Measurements from ENCODE around the gene BCAP29.

BCAP29 gene

DNA sequence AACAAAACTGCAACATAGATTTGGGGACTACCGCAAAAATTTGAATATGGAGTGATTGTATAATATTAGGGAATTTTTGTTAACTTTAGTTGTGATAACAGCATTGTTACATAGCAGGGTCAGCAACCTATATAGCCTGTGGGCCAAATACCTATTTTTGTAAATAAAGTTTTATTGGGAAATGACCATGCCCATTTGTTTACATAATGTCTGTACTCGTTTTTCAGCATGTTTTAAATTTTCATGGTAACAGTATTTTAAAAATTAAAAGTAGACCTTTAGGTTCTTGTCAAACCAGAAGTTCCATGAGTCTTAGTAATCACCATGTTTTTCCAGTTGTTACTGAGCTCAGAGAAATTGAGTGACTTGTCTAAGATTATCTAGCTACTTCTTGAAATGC, 4.7 kb downstream of the BCAP29 start (continued):
- TF ChIP-seq, protein P1, sequence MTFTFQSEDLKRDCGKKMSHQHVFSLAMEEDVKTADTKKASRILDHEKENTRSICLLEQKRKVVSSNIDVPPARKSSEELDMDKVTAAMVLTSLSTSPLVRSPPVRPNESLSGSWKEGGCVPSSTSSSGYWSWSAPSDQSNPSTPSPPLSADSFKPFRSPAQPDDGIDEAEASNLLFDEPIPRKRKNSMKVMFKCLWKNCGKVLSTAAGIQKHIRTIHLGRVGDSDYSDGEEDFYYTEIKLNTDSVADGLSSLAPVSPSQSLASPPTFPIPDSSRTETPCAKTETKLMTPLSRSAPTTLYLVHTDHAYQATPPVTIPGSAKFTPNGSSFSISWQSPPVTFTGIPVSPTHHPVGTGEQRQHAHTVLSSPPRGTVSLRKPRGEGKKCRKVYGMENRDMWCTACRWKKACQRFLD (tag by site-specific recombination; IDR thresholded peaks at IDR 0.05), result no peak
- no peak for TF ChIP-seq ZNF311 (tag by site-specific recombination; IDR thresholded peaks at IDR 0.05; ENCODE audit: borderline replicate concordance)

DNA sequence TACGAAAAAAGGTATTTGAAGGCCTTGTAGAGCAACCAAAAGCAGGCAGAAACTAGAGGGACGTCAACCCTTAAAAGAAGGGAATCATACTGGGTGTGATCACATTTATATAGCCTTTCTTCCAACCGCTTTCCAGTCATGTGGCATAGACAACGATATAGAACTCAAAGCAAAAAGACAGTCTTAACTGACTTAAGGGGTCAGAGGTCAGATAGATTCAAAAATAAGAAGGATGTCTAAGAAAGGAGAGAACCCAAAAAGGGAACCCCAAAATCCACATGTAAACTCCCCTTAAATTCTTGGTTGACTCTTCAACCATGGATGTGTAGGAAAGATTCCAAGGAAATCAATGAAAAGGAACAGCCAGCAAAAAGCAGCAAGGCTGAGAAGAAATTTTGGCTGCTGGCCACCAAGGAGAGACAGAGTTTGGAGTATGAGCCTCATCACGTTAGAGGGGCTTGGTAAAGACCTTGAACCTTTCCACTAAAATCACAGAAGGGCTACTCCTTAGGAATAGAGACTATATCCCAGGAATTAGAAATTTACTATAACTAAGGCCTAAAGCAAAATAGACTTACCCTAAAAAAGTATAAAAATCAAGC, 8.6 kb downstream of the BCAP29 start:
- no peaks in the 10 kb centered on the region for H3K4me1 ChIP-seq (ENCODE audit: control insufficient read depth, insufficient read depth, low read length)
- H3K4me3 ChIP-seq (ENCODE audit: low read depth, low read length), result no peak overlapping the region
- peaks cover 0 to 16% of the 10 kb centered on the region in 2 experiments; a peak in 1 of 3 replicates for H3K36me3 ChIP-seq (ENCODE audit: control insufficient read depth in 2 of 2, insufficient read depth in 1 of 2, low read length in 2 of 2)
- no peak for TF ChIP-seq REPIN1 (tag by site-specific recombination; IDR thresholded peaks at IDR 0.05; ENCODE audit: low read depth)
- TF ChIP-seq ZNF660 (tag by site-specific recombination; IDR thresholded peaks at IDR 0.05), result no peak
- TF ChIP-seq ZNF391 (tag by site-specific recombination; IDR thresholded peaks at IDR 0.05; ENCODE audit: borderline replicate concordance, low read depth), result no peak
- H3K27ac ChIP-seq (ENCODE audit: extremely low read depth, low read depth, low read length), result no peak overlapping the region
- no peaks in the 10 kb centered on the region for H3K9me3 ChIP-seq (ENCODE audit: control insufficient read depth, insufficient read depth, low read depth, low read length)
- CTCF ChIA-PET, result no interaction called here
- POLR2A ChIA-PET, result no interaction called here

DNA sequence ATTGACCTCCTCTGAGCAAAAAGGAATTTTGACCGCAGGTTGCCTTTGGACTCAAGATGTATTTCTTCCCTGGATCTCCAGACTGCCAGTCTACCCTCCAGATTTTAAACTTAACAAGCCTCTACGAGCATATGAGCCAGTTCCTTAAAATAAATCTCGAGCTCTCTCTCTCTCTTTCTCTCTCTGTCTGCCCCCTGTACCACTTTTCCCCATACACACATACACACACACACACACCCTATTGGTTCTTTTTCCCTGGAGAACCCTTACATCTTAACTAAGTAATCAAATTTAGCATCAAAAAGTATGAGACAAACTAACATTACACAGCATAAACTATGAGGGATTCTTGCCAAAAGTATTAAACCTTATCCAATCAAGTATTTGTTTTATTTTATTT, 11.4 kb downstream of the BCAP29 start:
- Histone ChIP-seq H3K4me3 (ENCODE audit: low read depth, low read length) (no peak overlapping the region), H3K27ac (ENCODE audit: extremely low read depth, low read depth, low read length) (no peak overlapping the region), H3K4me1 (ENCODE audit: control insufficient read depth, insufficient read depth, low read length) (no peaks in the 10 kb centered on the region), H3K9me3 (ENCODE audit: control insufficient read depth, insufficient read depth, low read depth, low read length) (no peaks in the 10 kb centered on the region), H3K36me3 (ENCODE audit: control insufficient read depth in 2 of 2, insufficient read depth in 1 of 2, low read length in 2 of 2) (peaks cover 0 to 7% of the 10 kb centered on the region in 2 experiments; a peak in 2 of 3 replicates)
- CTCF ChIA-PET, result interaction anchor here (0.6 to 0.7 kb wide), 2 partner anchors 10 to 49 kb away, joined by 3 to 4 read pairs; no protein-coding TSS in a partner anchor
- TF ChIP-seq ZNF768 (tag by site-specific recombination; IDR thresholded peaks at IDR 0.05) (no peak), ZNF571 (tag by site-specific recombination; IDR thresholded peaks at IDR 0.05) (no peak), ZBTB17 (tag by site-specific recombination; IDR thresholded peaks at IDR 0.05) (no peak), SCRT2 (tag by site-specific recombination; IDR thresholded peaks at IDR 0.05) (no peak), ZFHX2 (tag by site-specific recombination; conservative IDR thresholded peaks at IDR 0.05) (no peak), ZNF324 (tag by site-specific recombination; IDR thresholded peaks at IDR 0.05) (no peak), ZNF600 (tag by site-specific recombination; IDR thresholded peaks at IDR 0.05) (no peak), ZNF555 (tag by site-specific recombination; conservative IDR thresholded peaks at IDR 0.05) (no peak), ZNF610 (tag by site-specific recombination; IDR thresholded peaks at IDR 0.05; ENCODE audit: borderline replicate concordance) (no peak), ZNF133 (tag by site-specific recombination; IDR thresholded peaks at IDR 0.05) (no peak), ZNF23 (tag by site-specific recombination; IDR thresholded peaks at IDR 0.05; ENCODE audit: borderline replicate concordance) (no peak), ZNF776 (tag by site-specific recombination; IDR thresholded peaks at IDR 0.05; ENCODE audit: borderline replicate concordance) (no peak), ZNF76 (tag by site-specific recombination; IDR thresholded peaks at IDR 0.05; ENCODE audit: borderline replicate concordance, low read depth) (no peak), ZNF335 (tag by site-specific recombination; conservative IDR thresholded peaks at IDR 0.05) (no peak), SALL2 (tag by site-specific recombination; IDR thresholded peaks at IDR 0.05; ENCODE audit: borderline replicate concordance) (no peak), ZBTB1 (tag by site-specific recombination; IDR thresholded peaks at IDR 0.05) (no peak)
- TF ChIP-seq, protein P2, sequence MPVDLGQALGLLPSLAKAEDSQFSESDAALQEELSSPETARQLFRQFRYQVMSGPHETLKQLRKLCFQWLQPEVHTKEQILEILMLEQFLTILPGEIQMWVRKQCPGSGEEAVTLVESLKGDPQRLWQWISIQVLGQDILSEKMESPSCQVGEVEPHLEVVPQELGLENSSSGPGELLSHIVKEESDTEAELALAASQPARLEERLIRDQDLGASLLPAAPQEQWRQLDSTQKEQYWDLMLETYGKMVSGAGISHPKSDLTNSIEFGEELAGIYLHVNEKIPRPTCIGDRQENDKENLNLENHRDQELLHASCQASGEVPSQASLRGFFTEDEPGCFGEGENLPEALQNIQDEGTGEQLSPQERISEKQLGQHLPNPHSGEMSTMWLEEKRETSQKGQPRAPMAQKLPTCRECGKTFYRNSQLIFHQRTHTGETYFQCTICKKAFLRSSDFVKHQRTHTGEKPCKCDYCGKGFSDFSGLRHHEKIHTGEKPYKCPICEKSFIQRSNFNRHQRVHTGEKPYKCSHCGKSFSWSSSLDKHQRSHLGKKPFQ (tag by site-specific recombination; IDR thresholded peaks at IDR 0.05), result no peak
- TF ChIP-seq, protein P3, sequence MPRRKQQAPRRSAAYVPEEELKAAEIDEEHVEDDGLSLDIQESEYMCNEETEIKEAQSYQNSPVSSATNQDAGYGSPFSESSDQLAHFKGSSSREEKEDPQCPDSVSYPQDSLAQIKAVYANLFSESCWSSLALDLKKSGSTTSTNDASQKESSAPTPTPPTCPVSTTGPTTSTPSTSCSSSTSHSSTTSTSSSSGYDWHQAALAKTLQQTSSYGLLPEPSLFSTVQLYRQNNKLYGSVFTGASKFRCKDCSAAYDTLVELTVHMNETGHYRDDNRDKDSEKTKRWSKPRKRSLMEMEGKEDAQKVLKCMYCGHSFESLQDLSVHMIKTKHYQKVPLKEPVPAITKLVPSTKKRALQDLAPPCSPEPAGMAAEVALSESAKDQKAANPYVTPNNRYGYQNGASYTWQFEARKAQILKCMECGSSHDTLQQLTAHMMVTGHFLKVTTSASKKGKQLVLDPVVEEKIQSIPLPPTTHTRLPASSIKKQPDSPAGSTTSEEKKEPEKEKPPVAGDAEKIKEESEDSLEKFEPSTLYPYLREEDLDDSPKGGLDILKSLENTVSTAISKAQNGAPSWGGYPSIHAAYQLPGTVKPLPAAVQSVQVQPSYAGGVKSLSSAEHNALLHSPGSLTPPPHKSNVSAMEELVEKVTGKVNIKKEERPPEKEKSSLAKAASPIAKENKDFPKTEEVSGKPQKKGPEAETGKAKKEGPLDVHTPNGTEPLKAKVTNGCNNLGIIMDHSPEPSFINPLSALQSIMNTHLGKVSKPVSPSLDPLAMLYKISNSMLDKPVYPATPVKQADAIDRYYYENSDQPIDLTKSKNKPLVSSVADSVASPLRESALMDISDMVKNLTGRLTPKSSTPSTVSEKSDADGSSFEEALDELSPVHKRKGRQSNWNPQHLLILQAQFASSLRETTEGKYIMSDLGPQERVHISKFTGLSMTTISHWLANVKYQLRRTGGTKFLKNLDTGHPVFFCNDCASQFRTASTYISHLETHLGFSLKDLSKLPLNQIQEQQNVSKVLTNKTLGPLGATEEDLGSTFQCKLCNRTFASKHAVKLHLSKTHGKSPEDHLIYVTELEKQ (tag by site-specific recombination; IDR thresholded peaks at IDR 0.05; ENCODE audit: borderline replicate concordance), result no peak
- TF ChIP-seq, protein P4, sequence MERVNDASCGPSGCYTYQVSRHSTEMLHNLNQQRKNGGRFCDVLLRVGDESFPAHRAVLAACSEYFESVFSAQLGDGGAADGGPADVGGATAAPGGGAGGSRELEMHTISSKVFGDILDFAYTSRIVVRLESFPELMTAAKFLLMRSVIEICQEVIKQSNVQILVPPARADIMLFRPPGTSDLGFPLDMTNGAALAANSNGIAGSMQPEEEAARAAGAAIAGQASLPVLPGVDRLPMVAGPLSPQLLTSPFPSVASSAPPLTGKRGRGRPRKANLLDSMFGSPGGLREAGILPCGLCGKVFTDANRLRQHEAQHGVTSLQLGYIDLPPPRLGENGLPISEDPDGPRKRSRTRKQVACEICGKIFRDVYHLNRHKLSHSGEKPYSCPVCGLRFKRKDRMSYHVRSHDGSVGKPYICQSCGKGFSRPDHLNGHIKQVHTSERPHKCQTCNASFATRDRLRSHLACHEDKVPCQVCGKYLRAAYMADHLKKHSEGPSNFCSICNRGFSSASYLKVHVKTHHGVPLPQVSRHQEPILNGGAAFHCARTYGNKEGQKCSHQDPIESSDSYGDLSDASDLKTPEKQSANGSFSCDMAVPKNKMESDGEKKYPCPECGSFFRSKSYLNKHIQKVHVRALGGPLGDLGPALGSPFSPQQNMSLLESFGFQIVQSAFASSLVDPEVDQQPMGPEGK (tag by site-specific recombination; IDR thresholded peaks at IDR 0.05), result no peak
- POLR2A ChIA-PET, result no interaction called here

All from HEK293 (cell line).